Sigmoid colon (tissue), 7 donors: ENCODE data around the gene HDAC4. TPM values are rescaled to one million over a fixed set of nuclear protein-coding genes. Genes with fewer than 3 reads are reported as not detected.
"Not testable (repeated sequence)": the region's sequence is repeated elsewhere in the genome, so short reads cannot be mapped to it uniquely, and the experiment has no call there.

Source experiments
- DNase-seq: peaks from one replicate; pipeline ENCODE4 v3.0.0-alpha.2; 2019
- H3K27ac ChIP-seq, 4 donors: fragments of 200-600 bp; sonication (generic); one replicate each; pipeline ENCODE4 v1.5.1; 2016 to 2019; ENCODE audit warnings: mild to moderate bottlenecking in 1 of 4
- H3K27me3 ChIP-seq, 3 donors: fragments of 200-600 bp; sonication (generic); one replicate each; pipeline ENCODE4 v1.5.1; 2019; ENCODE audit warnings: mild to moderate bottlenecking in 1 of 3
- H3K36me3 ChIP-seq, 4 donors: fragments of 200-600 bp; sonication (generic); one replicate each; pipeline ENCODE4 v1.5.1; 2016 to 2019
- H3K4me1 ChIP-seq, 4 donors: fragments of 200-600 bp; sonication (generic); one replicate each; pipeline ENCODE4 v1.5.1; 2017 to 2019
- H3K4me3 ChIP-seq, 4 donors: fragments of 200-600 bp; sonication (generic); one replicate each; pipeline ENCODE4 v1.5.1; 2017 to 2019; ENCODE audit warnings: mild to moderate bottlenecking in 2 of 4, moderate library complexity in 1 of 4
- H3K9me3 ChIP-seq, 4 donors: fragments of 200-600 bp in 3 of 4; sonication (generic) in 3 of 4; one replicate each; pipeline versions ENCODE4 v1.5.1 to v1.6.1; 2013 to 2019
- CTCF ChIP-seq, 4 experiments: fragments of 450-650 bp in 3 of 4; fragments of 200-600 bp in 1 of 4; IDR thresholded peaks; one replicate each; pipeline ENCODE4 v1.5.1; 2016 to 2019; ENCODE audit warnings: antibody characterized with exemption in 4 of 4, mild to moderate bottlenecking in 3 of 4, moderate library complexity in 2 of 4
- EP300 ChIP-seq, 4 donors: sonication (generic); formaldehyde crosslinking; IDR thresholded peaks; one replicate each; pipeline ENCODE4 v1.6.1; 2017; ENCODE audit warnings: antibody characterized with exemption in 4 of 4
- POLR2A ChIP-seq, 2 donors: fragments of 450-650 bp; IDR thresholded peaks; one replicate each; pipeline ENCODE4 v1.6.1; 2016; ENCODE audit warnings: antibody characterized with exemption in 2 of 2, mild to moderate bottlenecking in 2 of 2, moderate library complexity in 2 of 2
- POLR2AphosphoS5 ChIP-seq, 4 donors: sonication (generic); formaldehyde crosslinking; IDR thresholded peaks; one replicate each; pipeline ENCODE4 v1.6.1; 2017; ENCODE audit warnings: antibody characterized with exemption in 4 of 4
- WGBS, 2 donors: extraction: QIAGEN DNeasy Blood & Tissue Kit; methylation state at CpG; one replicate each; pipeline ENCODE4 v1.1.7; 2013; 5-methylcytosine and 5-hydroxymethylcytosine counted together
- intact Hi-C: fragments of 100-400 bp; cut with DNase I; formaldehyde crosslinking; loops from one replicate; pipeline ENCODE4 v1.15.1; 2023
- polyA plus RNA-seq, 3 donors: library from polyadenylated mRNA; stranded (reverse); fragments of 200-250 nt; gene quantifications; one replicate each; pipeline ENCODE4 v1.2.3, GENCODE V29; 2013
- total RNA-seq, 4 donors: library from RNA; depleted of rRNA; stranded (reverse); fragments of >200 nt; gene quantifications; one replicate each; pipeline ENCODE4 v1.1.0, GENCODE V29; 2016
- donor health status: healthy with polysubstance abuse.
- donor health status: Bipolar disorder and iron deficiency.
- donor health status: healthy.

Gene HDAC4
- total and polyA plus RNA-seq, 7 donors = 1.8 to 196 (median 77.0) TPM

DNA sequence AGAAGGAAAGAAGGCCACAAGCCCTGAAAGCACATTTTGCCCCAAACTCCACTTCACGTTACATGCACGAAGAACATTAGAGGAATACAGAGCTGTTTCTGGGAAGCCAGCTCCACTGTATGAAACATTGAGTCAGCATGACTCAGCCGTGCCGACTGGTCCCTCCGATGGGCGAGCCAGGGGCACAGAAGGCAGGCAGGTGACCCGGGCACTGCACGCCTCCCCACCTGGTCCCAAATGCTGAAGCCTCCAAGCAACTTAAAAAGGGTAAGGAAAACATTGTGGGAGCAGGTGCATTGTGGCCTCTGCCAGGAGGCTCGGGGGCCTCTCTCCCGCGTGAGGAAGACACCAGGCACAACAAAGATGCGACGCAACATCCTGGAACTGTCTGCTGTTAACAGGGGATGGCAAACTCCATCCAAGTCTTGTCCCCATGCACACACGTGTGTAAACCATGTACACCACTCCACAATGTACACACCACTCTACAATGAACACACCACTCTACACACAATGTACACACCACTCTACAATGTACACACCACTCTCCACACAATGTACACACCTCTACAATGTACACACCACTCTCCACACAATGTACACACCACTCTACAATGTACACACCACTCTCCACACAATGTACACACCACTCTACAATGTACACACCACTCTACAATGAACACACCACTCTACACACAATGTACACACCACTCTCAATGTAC, 120.4 kb downstream of the HDAC4 start:
- H3K27me3 ChIP-seq, H3K4me3 ChIP-seq, H3K36me3 ChIP-seq, intact Hi-C loops, H3K9me3 ChIP-seq: not testable (repeated sequence)
- Histone ChIP-seq H3K27ac (peak overlapping the region; percentile 58 to 89 (median 76)), H3K4me1 (peaks cover 0 to 86% (median 79%) of the 10 kb centered on the region in 4 donors)
- 70 to 76% methylated on average over 14 of the region's 14 CpGs for WGBS, 2 donors
- peak in 2 of 4 donors; percentile 36 to 48 for TF ChIP-seq EP300 (IDR thresholded peaks at IDR 0.05)
- TF ChIP-seq POLR2AphosphoS5 (IDR thresholded peaks at IDR 0.05) = peak in 2 of 4 donors; percentile 6 to 81
- DNase-seq = peak; percentile 83

DNA sequence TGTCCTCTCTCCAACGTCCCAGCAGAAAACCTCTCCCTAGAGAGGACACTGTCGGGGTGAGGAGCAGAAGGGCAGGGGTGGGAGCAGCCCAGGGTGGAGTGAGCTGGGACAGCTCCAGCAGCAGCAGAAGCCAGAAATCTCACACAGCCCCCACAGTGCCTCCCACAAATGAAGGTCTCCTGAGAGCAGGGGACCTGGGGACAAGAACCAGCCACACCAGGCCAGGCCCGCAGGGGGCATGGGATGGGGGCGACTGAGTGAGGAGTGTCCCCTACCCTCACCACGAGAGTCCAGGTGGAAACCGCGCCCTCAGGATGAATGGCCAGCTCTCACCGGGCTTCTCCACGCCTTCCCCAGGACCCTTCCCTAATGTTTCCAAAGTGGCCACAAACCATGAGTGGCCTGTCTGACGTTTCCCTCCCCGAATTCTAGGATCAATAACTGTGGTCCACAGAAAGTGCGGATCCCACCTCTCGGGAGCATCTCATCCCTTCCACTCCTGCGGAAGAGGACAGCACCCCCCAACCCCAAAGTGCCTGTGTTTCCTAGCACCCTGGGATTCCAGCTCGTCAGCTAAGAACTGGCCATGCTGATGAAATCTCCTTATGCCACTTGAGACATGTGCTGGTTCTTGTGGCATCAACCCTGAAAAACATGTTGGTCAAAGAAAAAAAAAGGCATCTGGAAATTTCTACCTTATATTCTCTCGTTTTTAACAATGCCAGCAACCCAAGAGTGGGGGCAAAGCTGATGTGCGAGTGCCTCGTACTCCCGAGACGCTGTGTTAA, 121.1 kb downstream of the HDAC4 start:
- DNase-seq = no peak

DNA sequence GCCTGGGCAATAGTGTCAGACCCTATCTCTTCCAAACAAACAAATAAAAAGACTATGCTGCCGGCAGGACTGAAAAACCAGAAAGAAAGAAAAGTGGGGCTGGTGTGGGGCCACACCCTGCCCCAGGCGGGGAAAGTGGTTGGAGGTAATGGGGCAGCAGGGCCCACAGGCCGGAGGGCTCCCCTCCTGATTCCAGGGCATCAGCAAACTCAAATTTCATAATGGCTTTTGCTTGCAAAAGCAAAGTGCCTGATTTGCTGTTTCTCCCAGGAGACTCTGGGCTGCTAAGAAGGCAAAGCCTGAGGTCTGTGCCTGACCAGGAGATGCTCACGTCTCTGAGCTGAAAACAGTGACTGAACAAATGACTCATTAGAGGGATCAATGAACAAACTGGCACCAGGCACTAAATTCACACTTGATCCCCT, 121.9 kb downstream of the HDAC4 start:
- no peaks in the 10 kb centered on the region for H3K9me3 ChIP-seq
- H3K4me1 ChIP-seq = peaks cover 0 to 86% (median 79%) of the 10 kb centered on the region in 4 donors
- no peaks in the 10 kb centered on the region for H3K36me3 ChIP-seq
- WGBS, 2 donors = 40 to 74% methylated on average over 4 of the region's 4 CpGs
- DNase-seq = peak; percentile 65
- H3K27ac ChIP-seq = peak overlapping the region in 3 of 4 donors; percentile 66 to 89 (median 87)
- TF ChIP-seq CTCF (IDR thresholded peaks at IDR 0.05) = no peak
- no peak for TF ChIP-seq POLR2AphosphoS5 (IDR thresholded peaks at IDR 0.05)
- no peak for TF ChIP-seq POLR2A (IDR thresholded peaks at IDR 0.05)
- no peak for TF ChIP-seq EP300 (IDR thresholded peaks at IDR 0.05)
- no peaks in the 10 kb centered on the region for H3K27me3 ChIP-seq
- H3K4me3 ChIP-seq = no peak overlapping the region
- intact Hi-C loops = no loop called here

More for the DNA sequence above, 121.1 kb downstream of the HDAC4 start:
- TF ChIP-seq POLR2AphosphoS5 (IDR thresholded peaks at IDR 0.05) = peak in 1 of 4 donors; percentile 5
- TF ChIP-seq EP300 (IDR thresholded peaks at IDR 0.05) = no peak
- intact Hi-C loops = no loop called here
- H3K9me3 ChIP-seq = no peaks in the 10 kb centered on the region
- 84 to 89% methylated on average over 20 of the region's 20 CpGs for WGBS, 2 donors
- no peak overlapping the region for H3K4me3 ChIP-seq
- H3K27me3 ChIP-seq = no peaks in the 10 kb centered on the region
- peaks cover 0 to 86% (median 79%) of the 10 kb centered on the region in 4 donors for H3K4me1 ChIP-seq
- H3K27ac ChIP-seq = peak overlapping the region; percentile 58 to 89 (median 76)
- H3K36me3 ChIP-seq = no peaks in the 10 kb centered on the region

- Histone ChIP-seq H3K27me3 (no peaks in the 10 kb centered on the region), H3K36me3 (no peaks in the 10 kb centered on the region), H3K4me1 (peaks cover 0 to 86% (median 80%) of the 10 kb centered on the region in 4 donors), H3K27ac (peak overlapping the region in 3 of 4 donors; percentile 66 to 89 (median 87)), H3K9me3 (no peaks in the 10 kb centered on the region), H3K4me3 (no peak overlapping the region)
- no peak for TF ChIP-seq CTCF (IDR thresholded peaks at IDR 0.05)
- TF ChIP-seq EP300 (IDR thresholded peaks at IDR 0.05) = no peak
- no peak for TF ChIP-seq POLR2A (IDR thresholded peaks at IDR 0.05)
- no peak for TF ChIP-seq POLR2AphosphoS5 (IDR thresholded peaks at IDR 0.05)
- intact Hi-C loops = no loop called here
- WGBS, 2 donors = 97% methylated on average over 7 of the region's 7 CpGs
- no peak for DNase-seq
These were observed 122.5 kb downstream of the HDAC4 start for GRCh38 chr2:239278361-239278760.

GRCh38 chr2:239277401-239278085, 123.3 kb downstream of the HDAC4 start:
- peaks cover 0 to 86% (median 81%) of the 10 kb centered on the region in 4 donors for H3K4me1 ChIP-seq
- 91 to 97% methylated on average over 27 of the region's 27 CpGs for WGBS, 2 donors
- peak; percentile 65 for DNase-seq

More at GRCh38 chr2:239277401-239278085, 123.3 kb downstream of the HDAC4 start:
- Histone ChIP-seq H3K9me3 (no peaks in the 10 kb centered on the region), H3K27me3 (no peaks in the 10 kb centered on the region), H3K4me3 (no peak overlapping the region), H3K27ac (peak overlapping the region in 3 of 4 donors; percentile 66 to 89 (median 87)), H3K36me3 (no peaks in the 10 kb centered on the region)
- intact Hi-C loops = no loop called here
- TF ChIP-seq EP300 (IDR thresholded peaks at IDR 0.05) (no peak), POLR2AphosphoS5 (IDR thresholded peaks at IDR 0.05) (no peak), CTCF (IDR thresholded peaks at IDR 0.05) (no peak), POLR2A (IDR thresholded peaks at IDR 0.05) (no peak)
